WERI-Rb-1 (cell line): ENCODE results near the gene MZT2B.
"Not testable (repeated sequence)": the region's sequence is repeated elsewhere in the genome, so short reads cannot be mapped to it uniquely, and the experiment has no call there.

Experiments
- DNase-seq: peaks from one replicate; pipeline ENCODE4 v3.0.0-alpha.2; 2020
- H3K27ac ChIP-seq: fragments of 250-450 bp; sonication (Bioruptor Pico); 2 replicates; pipeline ENCODE4 v1.5.1; 2020; ENCODE audit warnings: mild to moderate bottlenecking, moderate library complexity
- H3K27me3 ChIP-seq: fragments of 250-450 bp; sonication (Bioruptor Pico); 2 replicates; pipeline ENCODE4 v1.5.1; 2021; ENCODE audit warnings: mild to moderate bottlenecking, low read depth, moderate library complexity; ENCODE audit not compliant: insufficient read depth, severe bottlenecking
- H3K36me3 ChIP-seq: fragments of 250-450 bp; sonication (Bioruptor Pico); 2 replicates; pipeline ENCODE4 v1.5.1; 2020; ENCODE audit warnings: mild to moderate bottlenecking, moderate library complexity
- H3K4me3 ChIP-seq: 2 replicates; pipeline ENCODE4 v1.5.1; 2011; ENCODE audit warnings: low read depth, mild to moderate bottlenecking, control low read depth, low read length
- H3K9me3 ChIP-seq: fragments of 250-450 bp; sonication (Bioruptor Pico); 2 replicates; pipeline ENCODE4 v1.5.1; 2021; ENCODE audit warnings: mild to moderate bottlenecking, moderate library complexity; ENCODE audit not compliant: severe bottlenecking
- TF ChIP-seq, protein P1 (sequence below): IDR thresholded peaks from 2 replicates; pipeline ENCODE4 v1.5.1; 2011; ENCODE audit warnings: low read depth, mild to moderate bottlenecking, control low read depth, inconsistent platforms, low read length

Gene MZT2B

DNA sequence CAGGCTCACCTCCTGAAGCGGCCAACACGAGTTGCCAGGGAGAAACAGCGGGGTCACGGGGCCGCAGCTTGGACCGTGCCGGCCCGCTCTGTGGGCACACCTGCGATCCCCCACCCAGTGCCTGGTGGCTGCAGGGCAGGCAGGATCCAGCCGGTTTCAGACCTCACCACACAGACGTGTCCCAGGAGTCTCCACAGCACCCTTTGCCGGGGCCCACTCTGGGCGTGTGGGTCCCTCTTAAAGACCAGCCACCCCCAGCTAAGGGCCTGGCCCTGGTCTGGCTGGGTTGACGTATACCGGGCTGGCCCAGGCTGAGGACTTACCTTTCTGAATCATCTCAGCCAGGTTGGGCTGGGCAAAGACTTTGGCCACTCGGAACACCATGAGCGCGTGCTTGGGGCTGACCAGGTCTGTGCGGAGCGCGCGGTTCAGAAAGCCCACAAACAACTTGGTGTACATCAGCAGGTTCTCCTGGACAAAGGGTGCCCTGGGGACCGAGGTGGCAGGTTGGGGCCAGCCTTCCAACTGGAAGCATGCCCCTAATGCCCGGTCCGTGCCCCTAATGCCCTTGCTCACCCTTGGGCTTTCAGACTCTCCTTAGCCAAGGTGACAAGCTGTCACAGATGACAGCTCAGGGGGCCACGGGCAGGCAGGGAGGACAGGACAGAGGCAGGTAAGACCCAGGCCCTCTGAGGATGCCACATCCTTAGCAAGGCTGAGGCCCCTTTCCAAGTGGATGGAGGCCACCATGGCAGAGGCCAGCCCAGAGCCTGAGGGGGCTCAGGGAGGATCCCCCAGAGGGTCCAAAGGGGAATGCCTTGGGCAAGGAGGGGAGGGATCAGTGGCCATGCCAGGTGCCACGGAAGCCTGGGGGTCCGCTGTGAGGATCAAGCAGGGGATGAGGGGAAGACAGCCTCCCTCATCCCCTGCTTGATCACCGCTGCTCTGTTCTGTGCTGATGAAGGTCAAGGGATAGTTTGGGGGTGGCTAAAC, 27.0 kb upstream of the MZT2B start:
- Histone ChIP-seq H3K27me3 (no peaks in the 10 kb centered on the region), H3K36me3 (no peaks in the 10 kb centered on the region; the same call in 1 of the 2 replicates), H3K27ac (no peak overlapping the region), H3K9me3 (no peaks in the 10 kb centered on the region), H3K4me3 (no peak overlapping the region)
- DNase-seq: no peak
- TF ChIP-seq, protein P1, sequence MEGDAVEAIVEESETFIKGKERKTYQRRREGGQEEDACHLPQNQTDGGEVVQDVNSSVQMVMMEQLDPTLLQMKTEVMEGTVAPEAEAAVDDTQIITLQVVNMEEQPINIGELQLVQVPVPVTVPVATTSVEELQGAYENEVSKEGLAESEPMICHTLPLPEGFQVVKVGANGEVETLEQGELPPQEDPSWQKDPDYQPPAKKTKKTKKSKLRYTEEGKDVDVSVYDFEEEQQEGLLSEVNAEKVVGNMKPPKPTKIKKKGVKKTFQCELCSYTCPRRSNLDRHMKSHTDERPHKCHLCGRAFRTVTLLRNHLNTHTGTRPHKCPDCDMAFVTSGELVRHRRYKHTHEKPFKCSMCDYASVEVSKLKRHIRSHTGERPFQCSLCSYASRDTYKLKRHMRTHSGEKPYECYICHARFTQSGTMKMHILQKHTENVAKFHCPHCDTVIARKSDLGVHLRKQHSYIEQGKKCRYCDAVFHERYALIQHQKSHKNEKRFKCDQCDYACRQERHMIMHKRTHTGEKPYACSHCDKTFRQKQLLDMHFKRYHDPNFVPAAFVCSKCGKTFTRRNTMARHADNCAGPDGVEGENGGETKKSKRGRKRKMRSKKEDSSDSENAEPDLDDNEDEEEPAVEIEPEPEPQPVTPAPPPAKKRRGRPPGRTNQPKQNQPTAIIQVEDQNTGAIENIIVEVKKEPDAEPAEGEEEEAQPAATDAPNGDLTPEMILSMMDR: no peak

DNA sequence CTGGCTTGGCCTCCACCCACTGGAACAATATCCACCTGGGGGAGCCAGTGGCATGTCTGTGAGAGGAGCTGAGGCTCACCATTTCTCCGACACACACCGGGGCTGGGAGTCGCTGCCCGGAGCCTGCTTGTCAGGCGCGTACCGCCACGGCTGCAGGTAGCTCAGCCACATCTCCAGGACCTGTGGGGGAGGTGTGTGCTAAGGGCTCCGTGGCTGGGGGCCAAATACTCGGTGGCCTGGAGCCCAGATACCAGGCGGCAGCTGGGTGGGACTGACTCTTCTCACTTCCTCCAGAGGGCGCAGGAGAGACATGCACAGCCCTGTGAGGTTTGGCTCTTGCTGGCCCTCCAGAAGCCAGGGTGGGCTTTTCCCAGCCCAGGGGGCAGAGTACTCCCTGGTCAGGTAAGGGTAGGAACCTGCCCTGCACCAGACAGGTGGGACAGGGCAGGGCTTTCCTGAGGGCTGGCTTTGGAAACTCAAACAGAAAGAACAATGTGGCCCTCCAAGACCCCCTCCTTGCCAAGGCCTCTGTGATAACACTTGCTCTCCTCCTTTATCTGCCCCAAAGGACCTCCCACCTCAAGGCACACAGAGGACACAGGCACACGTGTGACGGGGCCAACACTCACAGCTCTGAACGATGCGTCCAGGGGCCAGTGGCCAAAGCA, 26.0 kb upstream of the MZT2B start:
- not testable (repeated sequence) for H3K9me3 ChIP-seq, H3K27ac ChIP-seq, H3K36me3 ChIP-seq, H3K27me3 ChIP-seq, H3K4me3 ChIP-seq
- TF ChIP-seq, protein P1: peak; percentile 74
- DNase-seq: peak; percentile 51

DNA sequence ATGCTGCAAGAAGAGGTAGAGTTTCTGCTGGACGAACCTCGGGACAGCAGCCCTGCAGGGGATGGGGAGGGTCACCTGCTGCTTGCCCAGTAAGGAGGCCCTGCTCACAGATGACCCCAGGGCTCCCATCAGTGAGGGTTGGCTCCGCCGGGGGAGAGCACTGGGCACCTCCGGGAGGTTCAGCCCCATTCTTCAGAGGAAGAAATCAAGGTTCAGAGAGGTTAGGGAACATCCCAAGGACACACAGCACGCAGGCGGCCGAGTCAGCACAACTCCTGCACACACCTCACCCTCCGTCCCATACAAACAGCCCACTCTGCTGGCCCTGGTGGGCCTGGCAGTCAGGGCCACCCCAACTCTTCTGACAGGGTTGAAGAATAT, 25.4 kb upstream of the MZT2B start:
- no peaks in the 10 kb centered on the region for H3K27me3 ChIP-seq
- no peak overlapping the region for H3K27ac ChIP-seq
- TF ChIP-seq, protein P1: no peak
- no peaks in the 10 kb centered on the region; the same call in 1 of the 2 replicates for H3K36me3 ChIP-seq
- no peaks in the 10 kb centered on the region for H3K9me3 ChIP-seq
- DNase-seq: no peak
- no peak overlapping the region for H3K4me3 ChIP-seq

DNA sequence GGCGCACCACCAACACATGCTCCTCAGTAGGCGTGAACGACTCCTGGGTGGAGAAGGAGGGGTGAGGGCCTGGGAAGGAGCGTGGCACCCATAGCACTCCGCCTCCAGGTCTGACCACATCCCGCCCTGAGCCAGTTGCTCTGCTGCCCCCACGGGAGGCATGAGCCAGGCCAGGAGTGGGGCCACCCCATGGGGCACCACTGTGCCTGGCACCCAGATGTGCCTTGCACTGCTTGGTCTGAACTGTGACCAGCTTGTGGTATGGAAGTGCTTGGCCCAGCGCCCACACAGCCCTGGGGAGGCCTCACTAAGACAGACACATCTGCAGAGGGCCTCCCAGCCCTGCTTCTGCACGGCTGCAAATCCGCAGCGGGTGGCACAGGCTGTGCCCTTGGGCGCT, 24.7 kb upstream of the MZT2B start:
- not testable (repeated sequence) for H3K27me3 ChIP-seq, H3K4me3 ChIP-seq, DNase-seq, H3K36me3 ChIP-seq, H3K9me3 ChIP-seq, H3K27ac ChIP-seq

DNA sequence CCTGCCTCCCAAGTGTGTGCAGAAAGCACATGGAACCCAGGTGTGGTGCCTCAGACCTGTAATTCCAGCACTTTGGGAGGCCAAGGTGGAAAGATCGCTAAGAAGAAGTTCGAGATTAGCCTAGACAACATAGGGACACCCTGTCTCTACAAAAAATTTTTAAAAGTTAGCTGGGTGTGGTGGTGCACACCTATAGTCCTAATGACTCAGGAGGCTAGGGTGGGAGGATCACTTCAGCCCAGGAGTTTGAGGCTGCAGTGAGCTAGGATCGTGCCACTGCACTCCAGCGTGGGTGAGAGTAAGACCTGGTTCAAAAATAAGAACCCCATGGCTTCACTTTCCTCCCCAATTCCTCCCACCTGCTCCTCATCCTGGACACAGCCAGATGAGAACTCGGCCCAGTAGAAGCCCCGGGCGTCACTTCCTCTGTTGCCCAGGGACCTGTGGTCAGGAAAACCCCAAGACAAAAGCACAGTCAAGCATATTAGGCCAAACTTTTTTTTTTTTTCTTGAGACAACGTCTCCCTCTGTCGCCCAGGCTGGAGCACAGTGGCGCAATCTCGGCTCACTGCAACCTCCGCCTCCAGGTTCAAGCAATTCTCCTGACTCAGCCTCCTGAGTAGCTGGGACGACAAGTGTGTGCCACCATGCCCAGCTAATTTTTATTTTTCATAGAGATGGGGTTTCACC, 24.1 kb upstream of the MZT2B start:
- H3K27me3 ChIP-seq, H3K27ac ChIP-seq, H3K9me3 ChIP-seq, H3K36me3 ChIP-seq, H3K4me3 ChIP-seq, DNase-seq: not testable (repeated sequence)

DNA sequence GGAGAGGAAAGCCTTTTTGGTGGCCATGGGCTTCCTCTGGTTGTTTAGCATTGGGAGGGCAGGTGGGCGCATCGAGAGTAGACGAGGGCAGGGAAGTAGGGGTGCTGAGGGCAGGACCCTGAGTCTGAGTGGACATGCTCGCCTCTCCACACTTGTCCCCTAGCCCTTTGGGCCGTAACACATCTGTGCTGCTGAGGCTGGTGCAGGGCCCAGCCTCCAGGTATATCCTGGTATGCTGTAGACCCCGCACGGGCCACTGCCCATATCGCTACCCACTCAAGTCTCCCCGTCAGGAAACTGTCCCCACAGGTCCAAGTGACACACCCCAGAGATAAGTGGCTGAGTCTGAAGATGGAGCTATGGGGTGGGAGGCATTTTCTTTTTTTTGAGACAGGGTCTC, 23.4 kb upstream of the MZT2B start:
- H3K27ac ChIP-seq: no peak overlapping the region
- H3K9me3 ChIP-seq: no peaks in the 10 kb centered on the region
- H3K4me3 ChIP-seq: no peak overlapping the region
- H3K36me3 ChIP-seq: peaks cover 4% of the 10 kb centered on the region; the same call in 1 of the 2 replicates
- H3K27me3 ChIP-seq: no peaks in the 10 kb centered on the region
- no peak for DNase-seq
- TF ChIP-seq, protein P1: no peak

DNA sequence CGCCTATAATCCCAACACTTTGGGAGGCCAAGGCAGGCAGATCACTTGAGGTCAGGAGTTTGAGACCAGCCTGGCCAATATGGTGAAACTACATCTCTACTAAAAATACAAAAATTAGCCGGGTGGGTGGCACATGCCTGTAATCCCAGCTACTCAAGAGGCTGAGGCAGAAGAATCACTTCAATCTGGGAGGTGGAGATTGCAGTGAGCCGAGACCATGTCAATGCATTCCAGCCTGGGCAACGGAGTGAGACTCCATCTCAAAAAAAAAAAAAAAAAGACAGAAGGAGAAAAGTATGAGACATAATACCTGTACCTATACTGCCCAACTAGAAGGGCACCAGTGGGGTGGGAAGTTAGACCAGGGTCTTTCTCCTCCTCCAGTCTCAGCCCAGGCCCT, 22.7 kb upstream of the MZT2B start:
- H3K9me3 ChIP-seq, H3K27ac ChIP-seq, H3K4me3 ChIP-seq, H3K36me3 ChIP-seq, H3K27me3 ChIP-seq, DNase-seq: not testable (repeated sequence)
